Liver (tissue), 9 donors: ENCODE data around the gene ATP6V1D. TPM values are rescaled to one million over a fixed set of nuclear protein-coding genes. Genes with fewer than 3 reads are reported as not detected.

Experiments used
- DNase-seq: peaks from one replicate; pipeline ENCODE4 v3.0.0-alpha.2; 2017; ENCODE audit warnings: low spot score
- H3K27ac ChIP-seq, 2 donors: one replicate each; pipeline ENCODE4 v1.7.0; 2013; ENCODE audit warnings: inconsistent platforms in 2 of 2, low read length in 2 of 2, control low read depth in 1 of 2, low read depth in 1 of 2, mild to moderate bottlenecking in 1 of 2
- H3K27me3 ChIP-seq, 4 donors: one replicate each; pipeline versions ENCODE4 v1.6.1 to v1.7.0; 2013; ENCODE audit warnings: low read length in 3 of 4, inconsistent platforms in 1 of 4, mild to moderate bottlenecking in 1 of 4, moderate library complexity in 1 of 4; ENCODE audit not compliant: control insufficient read depth in 4 of 4, insufficient read depth in 4 of 4
- H3K36me3 ChIP-seq, 4 donors: one replicate each; pipeline versions ENCODE4 v1.6.1 to v1.7.0; 2013; ENCODE audit warnings: low read length in 3 of 4, mild to moderate bottlenecking in 3 of 4, low read depth in 1 of 4, moderate library complexity in 1 of 4; ENCODE audit not compliant: control insufficient read depth in 4 of 4, insufficient read depth in 3 of 4
- H3K4me1 ChIP-seq, 4 donors: one replicate each; pipeline versions ENCODE4 v1.6.1 to v1.7.0; 2013; ENCODE audit warnings: low read length in 3 of 4, mild to moderate bottlenecking in 3 of 4, moderate library complexity in 1 of 4; ENCODE audit not compliant: control insufficient read depth in 4 of 4, insufficient read depth in 4 of 4
- H3K4me3 ChIP-seq, 3 donors: one replicate each; pipeline versions ENCODE4 v1.6.1 to v1.7.0; 2013; ENCODE audit warnings: low read length in 3 of 3, control low read depth in 1 of 3, low read depth in 1 of 3, mild to moderate bottlenecking in 1 of 3
- H3K9ac ChIP-seq, 2 donors: one replicate each; pipeline ENCODE4 v1.7.0; 2013; ENCODE audit warnings: low read length in 2 of 2, mild to moderate bottlenecking in 2 of 2, moderate library complexity in 2 of 2, control low read depth in 1 of 2, low read depth in 1 of 2
- H3K9me3 ChIP-seq, 4 donors: one replicate each; pipeline versions ENCODE4 v1.6.1 to v1.7.0; 2013; ENCODE audit warnings: low read length in 3 of 4; ENCODE audit not compliant: control insufficient read depth in 4 of 4
- ATF3 ChIP-seq: IDR thresholded peaks from 2 replicates; pipeline ENCODE4 v1.6.1; 2016; ENCODE audit warnings: antibody characterized with exemption
- CTCF ChIP-seq: fragments of 150-350 bp; IDR thresholded peaks from 2 replicates; pipeline ENCODE4 v1.5.1; 2017; ENCODE audit warnings: improper control_type of control experiment, low read depth, low read length; ENCODE audit not compliant: missing input control
- EGR1 ChIP-seq, 2 donors: IDR thresholded peaks; 2 replicates each; pipeline ENCODE4 v1.6.1; 2016 to 2018; ENCODE audit warnings: antibody characterized with exemption in 2 of 2, low read depth in 2 of 2
- FOXA1 ChIP-seq: IDR thresholded peaks from 2 replicates; pipeline ENCODE4 v1.6.1; 2016; ENCODE audit warnings: antibody characterized with exemption
- FOXA2 ChIP-seq: IDR thresholded peaks from 2 replicates; pipeline ENCODE4 v1.6.1; 2016; ENCODE audit warnings: antibody characterized with exemption
- GABPA ChIP-seq, 2 donors: IDR thresholded peaks in 1 of 2; conservative IDR thresholded peaks in 1 of 2; 2 replicates each; pipeline ENCODE4 v1.6.1; 2016; ENCODE audit warnings: antibody characterized with exemption in 2 of 2, mild to moderate bottlenecking in 1 of 2, moderate library complexity in 1 of 2
- HNF4A ChIP-seq, 2 donors: conservative IDR thresholded peaks; 2 replicates each; pipeline ENCODE4 v1.6.1; 2016; ENCODE audit warnings: antibody characterized with exemption in 2 of 2, mild to moderate bottlenecking in 2 of 2
- HNF4G ChIP-seq: IDR thresholded peaks from 2 replicates; pipeline ENCODE4 v1.6.1; 2016; ENCODE audit warnings: antibody characterized with exemption
- JUND ChIP-seq, 2 donors: IDR thresholded peaks; 2 replicates each; pipeline ENCODE4 v1.6.1; 2016; ENCODE audit warnings: antibody characterized with exemption in 2 of 2
- MAX ChIP-seq: IDR thresholded peaks from 2 replicates; pipeline ENCODE4 v1.6.1; 2016; ENCODE audit warnings: antibody characterized with exemption
- NR2F2 ChIP-seq: IDR thresholded peaks from 2 replicates; pipeline ENCODE4 v1.6.1; 2016; ENCODE audit warnings: antibody characterized with exemption
- RAD21 ChIP-seq, 2 donors: IDR thresholded peaks; 2 replicates each; pipeline ENCODE4 v1.6.1; 2016; ENCODE audit warnings: antibody characterized with exemption in 2 of 2, mild to moderate bottlenecking in 2 of 2
- RXRA ChIP-seq, 2 donors: IDR thresholded peaks; 2 replicates each; pipeline ENCODE4 v1.6.1; 2017 to 2018; ENCODE audit warnings: antibody characterized with exemption in 2 of 2, mild to moderate bottlenecking in 1 of 2
- SP1 ChIP-seq: IDR thresholded peaks from 2 replicates; pipeline ENCODE4 v1.6.1; 2018; ENCODE audit warnings: antibody characterized with exemption, mild to moderate bottlenecking
- TAF1 ChIP-seq: conservative IDR thresholded peaks from 2 replicates; pipeline ENCODE4 v1.6.1; 2016; ENCODE audit warnings: antibody characterized with exemption, mild to moderate bottlenecking
- YY1 ChIP-seq: IDR thresholded peaks from 2 replicates; pipeline ENCODE4 v1.6.1; 2016; ENCODE audit warnings: antibody characterized with exemption, mild to moderate bottlenecking
- ZBTB33 ChIP-seq: IDR thresholded peaks from 2 replicates; pipeline ENCODE4 v1.6.1; 2016; ENCODE audit warnings: antibody characterized with exemption
- WGBS: extraction: QIAGEN DNeasy Blood & Tissue Kit; methylation state at CpG from one replicate; pipeline ENCODE4 v1.1.7; 2013; 5-methylcytosine and 5-hydroxymethylcytosine counted together
- polyA plus RNA-seq, 2 donors: library from polyadenylated mRNA; stranded (reverse) in 1 of 2; unstranded in 1 of 2; fragments of 200-250 nt in 1 of 2; fragments of >200 nt in 1 of 2; fragmentation: Nextera tagmentation in 1 of 2; extraction: Ambion mirVana in 1 of 2; gene quantifications; one replicate each; pipeline versions ENCODE4 v1.2.1 to v1.2.3, GENCODE V29; 2013 to 2015
- total RNA-seq, 2 donors: library from RNA; depleted of rRNA; stranded (reverse); fragments of >200 nt; gene quantifications; one replicate each; pipeline ENCODE4 v1.2.3, GENCODE V29; 2014
- TF ChIP-seq, protein P1 (sequence below): IDR thresholded peaks from 2 replicates; pipeline ENCODE4 v1.6.1; 2016; ENCODE audit warnings: antibody characterized with exemption, mild to moderate bottlenecking
- donor health status: healthy.
- donor health status: healthy.
- donor health status: healthy.
- donor health status: healthy.
- donor health status: healthy.

ATP6V1D gene
- total and polyA plus RNA-seq, 4 donors, result 22.6 to 53.2 (median 42.8) TPM

DNA sequence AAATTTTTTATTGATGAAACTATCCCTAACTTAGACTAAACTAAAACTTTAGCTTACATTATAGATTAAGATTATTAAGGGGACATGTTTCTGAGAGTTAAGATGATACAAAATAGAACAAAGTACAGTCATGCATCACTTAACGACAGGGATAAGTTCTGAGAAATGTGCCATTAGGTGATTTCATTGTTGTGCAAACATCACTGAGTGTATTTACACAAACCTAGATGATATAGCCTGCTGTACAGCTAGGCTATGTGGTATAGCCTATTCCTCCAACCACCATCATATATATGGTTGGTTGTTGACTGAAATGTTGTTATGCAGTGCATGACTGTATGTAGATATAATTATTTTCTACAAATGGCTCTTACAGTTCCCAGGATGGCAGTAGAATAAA lies 46.5 kb downstream of the ATP6V1D start:
- TF ChIP-seq HNF4G (no peak), FOXA2 (no peak), EGR1 (IDR thresholded peaks at IDR 0.05; ENCODE audit: low read depth in 2 of 2) (no peak), YY1 (no peak), HNF4A (conservative IDR thresholded peaks at IDR 0.05) (no peak), SP1 (no peak), ATF3 (no peak), MAX (no peak), CTCF (no peak), JUND (IDR thresholded peaks at IDR 0.05) (no peak), TAF1 (no peak), ZBTB33 (no peak), GABPA (IDR thresholded peaks at IDR 0.05 in 1 of 2, conservative IDR thresholded peaks at IDR 0.05 in 1 of 2) (no peak), RXRA (IDR thresholded peaks at IDR 0.05) (no peak), NR2F2 (no peak), RAD21 (IDR thresholded peaks at IDR 0.05) (no peak), FOXA1 (no peak)
- TF ChIP-seq, protein P1, sequence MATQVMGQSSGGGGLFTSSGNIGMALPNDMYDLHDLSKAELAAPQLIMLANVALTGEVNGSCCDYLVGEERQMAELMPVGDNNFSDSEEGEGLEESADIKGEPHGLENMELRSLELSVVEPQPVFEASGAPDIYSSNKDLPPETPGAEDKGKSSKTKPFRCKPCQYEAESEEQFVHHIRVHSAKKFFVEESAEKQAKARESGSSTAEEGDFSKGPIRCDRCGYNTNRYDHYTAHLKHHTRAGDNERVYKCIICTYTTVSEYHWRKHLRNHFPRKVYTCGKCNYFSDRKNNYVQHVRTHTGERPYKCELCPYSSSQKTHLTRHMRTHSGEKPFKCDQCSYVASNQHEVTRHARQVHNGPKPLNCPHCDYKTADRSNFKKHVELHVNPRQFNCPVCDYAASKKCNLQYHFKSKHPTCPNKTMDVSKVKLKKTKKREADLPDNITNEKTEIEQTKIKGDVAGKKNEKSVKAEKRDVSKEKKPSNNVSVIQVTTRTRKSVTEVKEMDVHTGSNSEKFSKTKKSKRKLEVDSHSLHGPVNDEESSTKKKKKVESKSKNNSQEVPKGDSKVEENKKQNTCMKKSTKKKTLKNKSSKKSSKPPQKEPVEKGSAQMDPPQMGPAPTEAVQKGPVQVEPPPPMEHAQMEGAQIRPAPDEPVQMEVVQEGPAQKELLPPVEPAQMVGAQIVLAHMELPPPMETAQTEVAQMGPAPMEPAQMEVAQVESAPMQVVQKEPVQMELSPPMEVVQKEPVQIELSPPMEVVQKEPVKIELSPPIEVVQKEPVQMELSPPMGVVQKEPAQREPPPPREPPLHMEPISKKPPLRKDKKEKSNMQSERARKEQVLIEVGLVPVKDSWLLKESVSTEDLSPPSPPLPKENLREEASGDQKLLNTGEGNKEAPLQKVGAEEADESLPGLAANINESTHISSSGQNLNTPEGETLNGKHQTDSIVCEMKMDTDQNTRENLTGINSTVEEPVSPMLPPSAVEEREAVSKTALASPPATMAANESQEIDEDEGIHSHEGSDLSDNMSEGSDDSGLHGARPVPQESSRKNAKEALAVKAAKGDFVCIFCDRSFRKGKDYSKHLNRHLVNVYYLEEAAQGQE, result no peak
- no peak for DNase-seq
- Histone ChIP-seq H3K9me3 (no peaks in the 10 kb centered on the region), H3K4me3 (no peak overlapping the region), H3K27ac (no peak overlapping the region), H3K27me3 (no peaks in the 10 kb centered on the region), H3K9ac (no peak overlapping the region), H3K36me3 (peaks cover 0 to 18% (median 5%) of the 10 kb centered on the region in 4 donors), H3K4me1 (peaks cover 0 to 11% (median 0%) of the 10 kb centered on the region in 4 donors)
- 51% methylated on average over 1 of the region's 1 CpG for WGBS
